GM12865 (cell line): ENCODE results near the gene SRSF8.
"Not testable (repeated sequence)": the region's sequence is repeated elsewhere in the genome, so short reads cannot be mapped to it uniquely, and the experiment has no call there.

Experiments used
- DNase-seq: peaks from one replicate; pipeline ENCODE4 v3.0.0; 2010; ENCODE audit warnings: low read depth
- H3K4me3 ChIP-seq: 2 replicates; pipeline ENCODE4 v1.5.1; 2011; ENCODE audit warnings: mild to moderate bottlenecking, low read depth, low read length, control low read depth
- CTCF ChIP-seq: IDR thresholded peaks from 2 replicates; pipeline ENCODE4 v1.5.1; 2011; ENCODE audit warnings: low read length, control low read depth, low read depth, inconsistent platforms; ENCODE audit not compliant: insufficient read depth; ENCODE audit errors: missing control alignments

SRSF8 gene

GRCh38 chr11:95066716-95067038, at the start of gene SRSF8:
Gene SRSF8 (plus strand): TSS chr11:95066919. CDS start chr11:95067227, 308 bp downstream.
- no peak for DNase-seq

GRCh38 chr11:95021468-95021867, 45.3 kb upstream of the SRSF8 start:
- not testable (repeated sequence) for H3K4me3 ChIP-seq, DNase-seq

More at GRCh38 chr11:95066716-95067038, at the start of gene SRSF8:
- no peak for TF ChIP-seq CTCF
- H3K4me3 ChIP-seq: peak within 1 kb of the TSS; percentile 70

GRCh38 chr11:95024958-95025357, 41.8 kb upstream of the SRSF8 start, which contains the start of gene KDM4E:
Gene KDM4E (plus strand): TSS chr11:95025258. CDS start chr11:95025558, 300 bp downstream.
- H3K4me3 ChIP-seq: no peak within 1 kb of the TSS
- DNase-seq: no peak
- no peak for TF ChIP-seq CTCF

- DNase-seq, H3K4me3 ChIP-seq: not testable (repeated sequence)
Observed at GRCh38 chr11:95025594-95025993, 41.1 kb upstream of the SRSF8 start.

- no peak for DNase-seq
- TF ChIP-seq CTCF: no peak
- H3K4me3 ChIP-seq: no peak overlapping the region
Observed at GRCh38 chr11:95028357-95028756, 38.4 kb upstream of the SRSF8 start.

- no peak for DNase-seq
- TF ChIP-seq CTCF: no peak
- H3K4me3 ChIP-seq: no peak overlapping the region
Observed at GRCh38 chr11:95033051-95033450, 33.7 kb upstream of the SRSF8 start.

GRCh38 chr11:95035316-95035715, 31.4 kb upstream of the SRSF8 start:
- no peak overlapping the region for H3K4me3 ChIP-seq
- DNase-seq: no peak
- TF ChIP-seq CTCF: no peak

GRCh38 chr11:95037356-95038035, 29.2 kb upstream of the SRSF8 start:
- H3K4me3 ChIP-seq, DNase-seq: not testable (repeated sequence)
